NT2/D1 (cell line): ENCODE results near the gene EML4.

Source experiments
- DNase-seq: peaks from one replicate; pipeline ENCODE4 v3.0.0-alpha.2; 2011; ENCODE audit warnings: low read depth, low spot score
- H3K27me3 ChIP-seq: 2 replicates; pipeline ENCODE4 v1.6.0; 2011; ENCODE audit warnings: mild to moderate bottlenecking; ENCODE audit not compliant: insufficient read length, insufficient read depth
- H3K36me3 ChIP-seq: 2 replicates; pipeline ENCODE4 v1.6.1; 2011; ENCODE audit warnings: mild to moderate bottlenecking, low read length, mixed read lengths; ENCODE audit not compliant: insufficient read depth, insufficient read length
- H3K4me1 ChIP-seq: 2 replicates; pipeline ENCODE4 v1.5.1; 2011; ENCODE audit not compliant: insufficient read depth, insufficient read length
- H3K4me3 ChIP-seq: 2 replicates; pipeline ENCODE4 v1.5.1; 2011; ENCODE audit warnings: low read depth; ENCODE audit not compliant: insufficient read length
- H3K9ac ChIP-seq: 2 replicates; pipeline ENCODE4 v1.6.0; 2011; ENCODE audit warnings: low read depth; ENCODE audit not compliant: insufficient read length
- H3K9me3 ChIP-seq: 2 replicates; pipeline ENCODE4 v1.5.1; 2011; ENCODE audit warnings: mild to moderate bottlenecking, low read length; ENCODE audit not compliant: insufficient read depth
- SUZ12 ChIP-seq: IDR thresholded peaks from 2 replicates; pipeline ENCODE4 v1.6.1; 2011; ENCODE audit not compliant: insufficient read length, insufficient read depth; ENCODE audit errors: extremely low read depth
- YY1 ChIP-seq: IDR thresholded peaks from 2 replicates; pipeline ENCODE4 v1.6.1; 2011; ENCODE audit not compliant: insufficient read length, insufficient read depth
- ZNF274 ChIP-seq: IDR thresholded peaks from 2 replicates; pipeline ENCODE4 v1.6.1; 2011; ENCODE audit warnings: mild to moderate bottlenecking, low read depth, low read length

Gene EML4

GRCh38 chr2:42135381-42136312, 33.5 kb upstream of the EML4 start:
- peaks cover 2% of the 10 kb centered on the region for H3K4me1 ChIP-seq
- no peak overlapping the region for H3K9ac ChIP-seq
- no peak overlapping the region for H3K4me3 ChIP-seq
- DNase-seq: no peak
- H3K36me3 ChIP-seq: no peaks in the 10 kb centered on the region
- no peaks in the 10 kb centered on the region for H3K9me3 ChIP-seq
- H3K27me3 ChIP-seq: no peaks in the 10 kb centered on the region
- no peak for TF ChIP-seq ZNF274
- no peak for TF ChIP-seq SUZ12
- TF ChIP-seq YY1: no peak

GRCh38 chr2:42136782-42137124, 32.4 kb upstream of the EML4 start:
- H3K4me1 ChIP-seq: peaks cover 2% of the 10 kb centered on the region
- H3K4me3 ChIP-seq: no peak overlapping the region
- H3K9me3 ChIP-seq: no peaks in the 10 kb centered on the region
- H3K27me3 ChIP-seq: no peaks in the 10 kb centered on the region
- no peak overlapping the region for H3K9ac ChIP-seq
- no peak for DNase-seq
- no peaks in the 10 kb centered on the region for H3K36me3 ChIP-seq
- TF ChIP-seq ZNF274: no peak
- no peak for TF ChIP-seq SUZ12
- TF ChIP-seq YY1: no peak

- Histone ChIP-seq H3K4me3 (no peak overlapping the region), H3K9ac (no peak overlapping the region), H3K9me3 (no peaks in the 10 kb centered on the region), H3K36me3 (no peaks in the 10 kb centered on the region), H3K4me1 (peaks cover 2% of the 10 kb centered on the region), H3K27me3 (no peaks in the 10 kb centered on the region)
- TF ChIP-seq YY1: no peak
- no peak for TF ChIP-seq ZNF274
- no peak for TF ChIP-seq SUZ12
- DNase-seq: no peak
Observed at GRCh38 chr2:42137125-42137841, 31.9 kb upstream of the EML4 start.

GRCh38 chr2:42138163-42139015, 30.8 kb upstream of the EML4 start:
- no peak for DNase-seq
- H3K4me1 ChIP-seq: peaks cover under 1% of the 10 kb centered on the region

GRCh38 chr2:42139101-42139500, 30.1 kb upstream of the EML4 start:
- no peak overlapping the region for H3K9ac ChIP-seq
- no peaks in the 10 kb centered on the region for H3K4me1 ChIP-seq
- no peaks in the 10 kb centered on the region for H3K36me3 ChIP-seq
- TF ChIP-seq YY1 (no peak), ZNF274 (no peak), SUZ12 (no peak)
- H3K9me3 ChIP-seq: no peaks in the 10 kb centered on the region
- DNase-seq: no peak
- no peak overlapping the region for H3K4me3 ChIP-seq
- H3K27me3 ChIP-seq: no peaks in the 10 kb centered on the region

More at GRCh38 chr2:42138163-42139015, 30.8 kb upstream of the EML4 start:
- Histone ChIP-seq H3K4me3 (no peak overlapping the region), H3K9ac (no peak overlapping the region), H3K9me3 (no peaks in the 10 kb centered on the region), H3K27me3 (no peaks in the 10 kb centered on the region), H3K36me3 (no peaks in the 10 kb centered on the region)
- TF ChIP-seq ZNF274 (no peak), SUZ12 (no peak), YY1 (no peak)

- no peak for DNase-seq
- Histone ChIP-seq H3K36me3 (no peaks in the 10 kb centered on the region), H3K4me1 (peaks cover 2% of the 10 kb centered on the region), H3K27me3 (no peaks in the 10 kb centered on the region), H3K4me3 (no peak overlapping the region), H3K9me3 (no peaks in the 10 kb centered on the region), H3K9ac (no peak overlapping the region)
- TF ChIP-seq SUZ12: no peak
- TF ChIP-seq YY1: no peak
- no peak for TF ChIP-seq ZNF274
Observed at GRCh38 chr2:42140496-42140895, 28.7 kb upstream of the EML4 start.
